ENCODE data around the gene TCF4.

TCF4 gene

GRCh38 chr18:55588111-55588869 lies at the start of gene TCF4:
Gene TCF4, minus strand, starts transcription at chr18:55588192. Its CDS starts 1,076 bp downstream, at chr18:55587116.
- in situ Hi-C loops (cut with HindIII; ENCODE audit: low sequenced_read_pairs): no loop called here

GRCh38 chr18:55637204-55637603 lies 49.2 kb upstream of the TCF4 start:
- in situ Hi-C loops (cut with HindIII; ENCODE audit: low sequenced_read_pairs): no loop called here

- in situ Hi-C loops (cut with HindIII; ENCODE audit: low sequenced_read_pairs): no loop called here
Measured at GRCh38 chr18:55635439-55635838, 47.4 kb upstream of the TCF4 start.

GRCh38 chr18:55634545-55634944 lies 46.6 kb upstream of the TCF4 start:
- in situ Hi-C loops (cut with HindIII; ENCODE audit: low sequenced_read_pairs): loop anchor here (5.0 kb wide), 1 partner anchor 37 kb away; no protein-coding TSS in a partner anchor

GRCh38 chr18:55633032-55633431 lies 45.0 kb upstream of the TCF4 start:
- in situ Hi-C loops (cut with HindIII; ENCODE audit: low sequenced_read_pairs): loop anchor here (5.0 kb wide), 1 partner anchor 36 kb away; no protein-coding TSS in a partner anchor

- in situ Hi-C loops (cut with HindIII; ENCODE audit: low sequenced_read_pairs): no loop called here
Measured at GRCh38 chr18:55629133-55629532, 41.1 kb upstream of the TCF4 start.

- in situ Hi-C loops (cut with HindIII; ENCODE audit: low sequenced_read_pairs): no loop called here
Measured at GRCh38 chr18:55627007-55627406, 39.0 kb upstream of the TCF4 start.

- in situ Hi-C loops (cut with HindIII; ENCODE audit: low sequenced_read_pairs): no loop called here
Measured at GRCh38 chr18:55625901-55626300, 37.9 kb upstream of the TCF4 start.

GRCh38 chr18:55623626-55624025 lies 35.6 kb upstream of the TCF4 start:
- in situ Hi-C loops (cut with HindIII; ENCODE audit: low sequenced_read_pairs): no loop called here

- in situ Hi-C loops (cut with HindIII; ENCODE audit: low sequenced_read_pairs): loop anchor here (5.0 kb wide), 1 partner anchor 77 kb away; no protein-coding TSS in a partner anchor
Measured at GRCh38 chr18:55610506-55610905, 22.5 kb upstream of the TCF4 start.

- in situ Hi-C loops (cut with HindIII; ENCODE audit: low sequenced_read_pairs): no loop called here
Measured at GRCh38 chr18:55609160-55609825, 21.3 kb upstream of the TCF4 start.

- in situ Hi-C loops (cut with HindIII; ENCODE audit: low sequenced_read_pairs): no loop called here
Measured at GRCh38 chr18:55608497-55608896, 20.5 kb upstream of the TCF4 start.

- in situ Hi-C loops (cut with HindIII; ENCODE audit: low sequenced_read_pairs): no loop called here
Measured at GRCh38 chr18:55607773-55608172, 19.8 kb upstream of the TCF4 start.

- in situ Hi-C loops (cut with HindIII; ENCODE audit: low sequenced_read_pairs): no loop called here
Measured at GRCh38 chr18:55605733-55606338, 17.8 kb upstream of the TCF4 start.

GRCh38 chr18:55603775-55604174 lies 15.8 kb upstream of the TCF4 start:
- in situ Hi-C loops (cut with HindIII; ENCODE audit: low sequenced_read_pairs): no loop called here

GRCh38 chr18:55593888-55594287 lies 5.9 kb upstream of the TCF4 start:
- in situ Hi-C loops (cut with HindIII; ENCODE audit: low sequenced_read_pairs): no loop called here

- in situ Hi-C loops (cut with HindIII; ENCODE audit: low sequenced_read_pairs): no loop called here
Measured at GRCh38 chr18:55592572-55592971, 4.6 kb upstream of the TCF4 start.

GRCh38 chr18:55592106-55592505 lies 4.1 kb upstream of the TCF4 start:
- in situ Hi-C loops (cut with HindIII; ENCODE audit: low sequenced_read_pairs): no loop called here

GRCh38 chr18:55589625-55590291 lies 1.8 kb upstream of the TCF4 start:
- in situ Hi-C loops (cut with HindIII; ENCODE audit: low sequenced_read_pairs): no loop called here

- in situ Hi-C loops (cut with HindIII; ENCODE audit: low sequenced_read_pairs): no loop called here
Measured at GRCh38 chr18:55588870-55589595, 1.0 kb upstream of the TCF4 start.
